Activated naive CD8-positive, alpha-beta T cell (primary cell): ENCODE measurements around the gene LBX1.

Experiments
- H3K27ac Mint-ChIP-seq: one replicate; pipeline ENCODE4 v1.8.0; 2021; ENCODE audit warnings: mixed read lengths
- H3K27me3 Mint-ChIP-seq: one replicate; pipeline ENCODE4 v1.8.0; 2021; ENCODE audit warnings: mixed read lengths
- H3K36me3 Mint-ChIP-seq: one replicate; pipeline ENCODE4 v1.8.0; 2021; ENCODE audit warnings: mixed read lengths
- H3K4me1 Mint-ChIP-seq: one replicate; pipeline ENCODE4 v1.8.0; 2021; ENCODE audit warnings: low read depth, mixed read lengths
- H3K4me3 Mint-ChIP-seq: one replicate; pipeline ENCODE4 v1.8.0; 2021; ENCODE audit warnings: mild to moderate bottlenecking, mixed read lengths
- H3K9me3 Mint-ChIP-seq: one replicate; pipeline ENCODE4 v1.8.0; 2021; ENCODE audit warnings: low read depth, mixed read lengths

LBX1 gene

GRCh38 chr10:101233863-101234262 lies 4.6 kb upstream of the LBX1 start:
- Mint-ChIP-seq H3K4me3 (no peak overlapping the region), H3K9me3 (no peaks in the 10 kb centered on the region), H3K27ac (no peak overlapping the region), H3K36me3 (no peaks in the 10 kb centered on the region), H3K27me3 (peaks cover 62% of the 10 kb centered on the region), H3K4me1 (peaks cover 26% of the 10 kb centered on the region)

GRCh38 chr10:101233443-101233842 lies 4.2 kb upstream of the LBX1 start:
- Mint-ChIP-seq H3K27me3 (peaks cover 62% of the 10 kb centered on the region), H3K4me1 (peaks cover 26% of the 10 kb centered on the region), H3K9me3 (no peaks in the 10 kb centered on the region), H3K36me3 (no peaks in the 10 kb centered on the region), H3K27ac (no peak overlapping the region), H3K4me3 (no peak overlapping the region)

DNA sequence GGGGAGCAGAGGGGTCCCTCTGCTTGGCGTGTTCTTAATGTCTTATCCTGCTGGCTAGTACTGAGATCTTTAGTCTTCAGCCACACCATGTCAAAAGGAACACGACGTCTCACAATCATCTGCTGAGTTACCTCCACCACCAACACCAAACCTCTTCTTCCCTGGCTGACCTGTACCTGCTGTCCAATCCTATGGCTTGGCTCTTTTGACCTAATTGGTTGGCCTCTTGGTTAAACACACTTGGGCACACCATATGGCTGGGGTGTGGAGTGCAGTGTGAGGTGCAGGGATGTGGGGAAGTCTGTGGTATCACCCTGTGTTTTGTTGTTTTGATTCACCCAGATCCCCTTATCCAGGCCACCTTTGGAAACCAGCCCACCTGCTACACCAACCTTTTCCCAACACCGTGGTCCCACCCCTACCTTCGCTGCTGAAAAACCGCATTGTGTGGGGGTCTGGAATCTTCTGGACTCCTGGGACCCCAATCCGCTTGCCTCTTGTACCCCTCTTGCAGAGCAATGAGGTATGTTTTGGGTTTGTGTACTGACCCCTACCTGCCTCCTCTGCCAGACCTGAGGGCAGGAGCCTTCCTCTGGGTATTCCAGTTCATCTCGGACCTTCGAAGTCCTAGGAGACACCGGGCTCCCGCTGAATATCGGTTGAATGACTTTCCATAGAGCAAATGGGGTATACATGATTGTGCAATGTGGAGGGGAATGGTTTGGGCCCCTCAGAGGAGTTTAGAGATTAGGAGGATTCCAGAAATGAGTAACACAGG lies 2.8 kb upstream of the LBX1 start:
- peaks cover 58% of the 10 kb centered on the region for H3K27me3 Mint-ChIP-seq
- H3K36me3 Mint-ChIP-seq = no peaks in the 10 kb centered on the region
- peaks cover 22% of the 10 kb centered on the region for H3K4me1 Mint-ChIP-seq
- no peak overlapping the region for H3K27ac Mint-ChIP-seq
- no peak overlapping the region for H3K4me3 Mint-ChIP-seq
- H3K9me3 Mint-ChIP-seq = no peaks in the 10 kb centered on the region

DNA sequence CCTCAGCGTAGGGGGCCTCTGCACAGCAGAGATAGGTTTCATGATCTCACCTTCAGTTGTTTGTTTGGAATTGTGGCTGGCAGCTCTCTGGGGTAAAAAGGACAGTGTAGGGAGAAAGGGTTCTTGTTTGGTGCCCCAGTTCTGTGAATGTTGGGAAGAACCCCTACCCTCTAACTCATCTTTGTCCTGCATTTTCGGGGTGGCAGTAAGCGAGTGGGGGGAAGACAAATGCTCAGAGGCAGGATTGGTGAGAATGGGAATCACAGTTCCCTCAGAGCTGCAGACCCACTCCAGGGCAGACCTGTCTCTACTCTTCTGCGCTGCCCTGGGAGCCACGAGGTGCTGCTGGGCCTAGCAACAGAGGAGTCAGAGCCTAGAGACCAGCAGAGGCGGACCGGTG lies 1.8 kb upstream of the LBX1 start:
- peaks cover 25% of the 10 kb centered on the region for H3K4me1 Mint-ChIP-seq
- H3K27me3 Mint-ChIP-seq = peaks cover 60% of the 10 kb centered on the region
- no peaks in the 10 kb centered on the region for H3K9me3 Mint-ChIP-seq
- no peak overlapping the region for H3K4me3 Mint-ChIP-seq
- H3K36me3 Mint-ChIP-seq = no peaks in the 10 kb centered on the region
- no peak overlapping the region for H3K27ac Mint-ChIP-seq

DNA sequence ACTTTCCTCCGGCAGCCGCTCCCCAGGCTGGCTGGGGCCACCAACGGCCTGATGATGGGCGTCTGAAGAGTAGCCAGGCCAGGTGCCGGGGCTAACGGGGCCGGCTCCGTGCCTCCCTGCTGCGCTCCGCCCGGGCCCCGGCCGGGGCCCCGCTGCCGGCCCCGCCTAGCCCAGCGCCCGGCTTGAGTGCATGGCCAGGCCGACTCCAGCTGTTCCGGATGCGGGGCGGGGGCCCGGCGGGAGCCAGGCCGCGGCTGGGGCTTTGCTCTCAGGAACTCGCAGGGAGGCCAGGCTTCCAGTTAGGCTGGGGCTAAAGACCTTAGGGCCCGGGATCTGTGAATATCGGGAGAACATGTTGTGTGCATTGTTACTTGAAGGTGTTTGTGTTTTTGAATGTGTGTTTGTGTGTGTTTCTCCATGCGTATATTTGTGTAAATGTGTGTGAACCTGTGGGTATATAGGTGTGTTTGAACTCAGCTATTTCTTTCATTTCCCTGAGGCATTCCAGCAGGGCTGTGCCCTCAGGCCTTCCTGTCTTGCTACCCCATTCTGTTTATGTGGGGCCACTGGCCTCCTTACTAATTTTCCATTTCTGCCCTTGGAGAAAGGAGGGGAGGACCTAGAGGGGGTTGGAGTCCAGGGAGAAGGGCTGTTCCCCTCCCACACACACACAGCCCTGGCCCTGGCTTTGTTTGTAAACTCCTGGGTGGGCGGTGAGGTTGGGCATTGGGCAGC lies 1.1 kb upstream of the LBX1 start:
- H3K27me3 Mint-ChIP-seq = peaks cover 60% of the 10 kb centered on the region
- H3K4me3 Mint-ChIP-seq = peak overlapping the region; percentile 57
- H3K27ac Mint-ChIP-seq = no peak overlapping the region
- no peaks in the 10 kb centered on the region for H3K36me3 Mint-ChIP-seq
- H3K9me3 Mint-ChIP-seq = no peaks in the 10 kb centered on the region
- peaks cover 30% of the 10 kb centered on the region for H3K4me1 Mint-ChIP-seq

DNA sequence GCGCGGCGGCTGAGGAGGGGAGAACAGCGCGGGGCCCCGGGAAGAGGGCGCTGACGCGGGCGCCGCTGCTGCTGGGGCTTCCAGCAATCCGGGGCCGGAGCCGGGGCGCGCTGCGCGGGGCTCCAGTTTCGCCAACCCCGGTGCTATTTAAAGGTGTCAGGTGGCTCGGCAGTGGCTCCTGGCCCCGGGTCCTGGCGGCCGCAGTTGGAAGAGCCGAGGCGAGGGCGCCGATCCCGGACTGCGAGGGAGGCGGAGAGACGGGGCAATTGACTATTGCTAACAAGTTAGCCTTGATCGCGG lies 347 bp downstream of the LBX1 start:
- no peaks in the 10 kb centered on the region for H3K9me3 Mint-ChIP-seq
- H3K27me3 Mint-ChIP-seq = peaks cover 54% of the 10 kb centered on the region
- peak overlapping the region; percentile 75 for H3K4me3 Mint-ChIP-seq
- peaks cover 38% of the 10 kb centered on the region for H3K4me1 Mint-ChIP-seq
- H3K36me3 Mint-ChIP-seq = no peaks in the 10 kb centered on the region
- no peak overlapping the region for H3K27ac Mint-ChIP-seq

DNA sequence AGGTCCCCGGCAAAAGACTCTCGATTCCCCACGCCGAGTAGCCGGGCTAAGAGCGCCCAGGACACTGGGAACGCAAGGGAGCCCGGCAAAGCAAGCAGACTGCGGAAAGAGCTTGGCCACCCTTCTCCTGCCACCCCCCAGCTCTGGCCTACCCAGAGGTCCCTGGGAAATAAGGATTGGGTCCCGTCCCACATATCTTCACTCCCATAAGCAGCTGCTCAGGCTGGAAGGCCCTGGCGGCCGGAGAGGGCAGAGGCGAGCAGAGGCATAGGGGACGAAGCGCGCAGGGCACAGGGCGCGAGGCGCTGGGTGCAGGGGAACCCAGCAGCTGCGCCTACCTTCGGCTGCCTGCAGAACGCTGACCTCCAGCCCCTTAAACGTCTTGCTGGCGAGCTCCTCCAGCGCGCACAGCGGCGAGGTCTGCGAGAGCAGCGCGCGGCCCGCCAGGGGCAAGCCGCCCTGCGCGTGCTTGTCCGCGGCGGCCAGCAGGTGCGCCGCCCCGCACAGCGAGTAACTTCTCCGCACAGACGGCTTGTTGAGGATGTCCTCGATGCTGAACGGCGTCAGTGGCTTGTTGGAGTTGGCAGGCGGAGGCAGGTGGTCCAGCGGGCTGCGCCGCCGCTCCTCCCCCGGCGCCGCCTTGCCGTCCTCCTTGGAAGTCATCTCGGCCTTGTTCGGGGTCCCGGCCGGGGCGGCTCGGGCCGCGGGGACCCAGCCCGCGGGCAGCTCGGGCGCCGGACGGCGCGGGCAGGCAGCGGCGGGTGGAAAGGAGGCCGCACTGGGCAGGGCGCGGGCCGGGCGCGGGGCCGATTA lies 904 bp downstream of the LBX1 start:
- Mint-ChIP-seq H3K4me3 (peak overlapping the region; percentile 73), H3K27me3 (peaks cover 53% of the 10 kb centered on the region), H3K4me1 (peaks cover 40% of the 10 kb centered on the region), H3K9me3 (no peaks in the 10 kb centered on the region), H3K36me3 (no peaks in the 10 kb centered on the region), H3K27ac (no peak overlapping the region)

- Mint-ChIP-seq H3K27me3 (peaks cover 49% of the 10 kb centered on the region), H3K27ac (no peak overlapping the region), H3K4me1 (peaks cover 44% of the 10 kb centered on the region), H3K4me3 (peak overlapping the region; percentile 73), H3K9me3 (no peaks in the 10 kb centered on the region), H3K36me3 (no peaks in the 10 kb centered on the region)
These were observed 1.7 kb downstream of the LBX1 start for GRCh38 chr10:101227429-101228152.

- Mint-ChIP-seq H3K4me3 (peak overlapping the region; percentile 77), H3K4me1 (peaks cover 46% of the 10 kb centered on the region), H3K27me3 (peaks cover 46% of the 10 kb centered on the region), H3K27ac (no peak overlapping the region), H3K9me3 (no peaks in the 10 kb centered on the region), H3K36me3 (no peaks in the 10 kb centered on the region)
These were observed 2.5 kb downstream of the LBX1 start for GRCh38 chr10:101226491-101227428.

GRCh38 chr10:101225846-101226421 lies 3.3 kb downstream of the LBX1 start:
- peaks cover 46% of the 10 kb centered on the region for H3K27me3 Mint-ChIP-seq
- H3K36me3 Mint-ChIP-seq = no peaks in the 10 kb centered on the region
- H3K4me1 Mint-ChIP-seq = peaks cover 44% of the 10 kb centered on the region
- peak overlapping the region; percentile 77 for H3K4me3 Mint-ChIP-seq
- H3K9me3 Mint-ChIP-seq = no peaks in the 10 kb centered on the region
- no peak overlapping the region for H3K27ac Mint-ChIP-seq

GRCh38 chr10:101224910-101225823 lies 4.1 kb downstream of the LBX1 start:
- Mint-ChIP-seq H3K36me3 (no peaks in the 10 kb centered on the region), H3K4me3 (peak overlapping the region; percentile 77), H3K27ac (no peak overlapping the region), H3K9me3 (no peaks in the 10 kb centered on the region), H3K27me3 (peaks cover 44% of the 10 kb centered on the region), H3K4me1 (peaks cover 41% of the 10 kb centered on the region)

DNA sequence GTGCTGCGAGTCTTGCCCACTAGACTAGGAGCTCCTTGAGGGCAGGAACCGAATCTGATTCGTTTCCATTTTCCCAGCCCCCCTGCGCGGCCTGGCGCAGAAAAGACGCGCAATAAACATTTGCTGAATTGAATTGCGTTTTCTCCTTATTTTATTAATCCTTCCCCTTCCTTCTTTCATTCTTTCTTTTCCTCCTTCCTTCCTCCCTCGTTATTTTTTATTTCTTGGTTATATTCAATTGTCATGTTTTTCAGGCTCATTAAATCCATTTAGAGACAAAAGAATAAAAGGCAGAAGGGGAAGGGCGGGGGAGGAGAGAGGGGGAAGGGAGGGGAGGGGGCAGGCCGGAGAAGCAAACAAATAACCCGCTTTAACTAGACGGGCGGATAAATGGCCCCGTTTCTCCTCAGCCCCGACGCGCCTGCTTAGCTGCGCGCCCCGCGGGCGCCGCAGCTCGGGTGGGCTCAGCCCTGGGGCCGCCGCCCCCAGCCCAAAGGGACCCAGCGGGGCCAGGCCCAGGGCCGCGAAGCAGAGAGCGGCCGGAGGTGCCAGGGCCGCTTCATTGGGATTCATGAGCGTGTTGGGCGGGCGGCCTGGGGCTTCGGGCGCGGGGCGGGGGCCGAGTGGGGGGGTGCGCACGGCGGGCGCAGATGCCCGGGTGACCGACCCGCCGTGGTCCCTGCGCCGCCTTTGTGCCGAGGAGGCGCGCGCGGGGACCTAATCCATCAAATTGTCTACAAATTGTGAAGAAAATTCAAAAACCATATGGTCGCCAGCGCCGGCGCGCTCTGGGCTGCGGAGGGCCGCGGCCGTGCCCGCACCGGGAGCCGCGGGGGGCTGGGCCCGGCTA lies 5.0 kb downstream of the LBX1 start:
- peak overlapping the region; percentile 53 for H3K4me3 Mint-ChIP-seq
- peaks cover 51% of the 10 kb centered on the region for H3K27me3 Mint-ChIP-seq
- peaks cover 39% of the 10 kb centered on the region for H3K4me1 Mint-ChIP-seq
- no peaks in the 10 kb centered on the region for H3K9me3 Mint-ChIP-seq
- no peak overlapping the region for H3K27ac Mint-ChIP-seq
- H3K36me3 Mint-ChIP-seq = no peaks in the 10 kb centered on the region
